Thoracic aorta (tissue), 2 donors: ENCODE measurements around the gene GMPPA. TPM values are rescaled to one million over a fixed set of nuclear protein-coding genes. Genes with fewer than 3 reads are reported as not detected.

ENCODE experiments used
- ATAC-seq: fragments of 150-250 bp; one replicate; pipeline ENCODE4 v1.8.0; 2017; ENCODE audit warnings: low read depth; ENCODE audit not compliant: insufficient number of reproducible peaks, low FRiP score
- DNase-seq: peaks from one replicate; pipeline ENCODE4 v3.0.0-alpha.2; 2020; ENCODE audit warnings: low spot score
- H3K27ac ChIP-seq, 2 donors: fragments of 200-600 bp; sonication (generic); 1 replicate in 1 of 2; 2 replicates in 1 of 2; pipeline ENCODE4 v1.5.1; 2016; ENCODE audit warnings: mild to moderate bottlenecking in 2 of 2, moderate library complexity in 2 of 2
- H3K27me3 ChIP-seq: fragments of 200-600 bp; sonication (generic); replicated peaks from 2 replicates; pipeline ENCODE4 v1.6.0; 2016; ENCODE audit warnings: mild to moderate bottlenecking; ENCODE audit not compliant: insufficient read depth
- H3K36me3 ChIP-seq: fragments of 200-600 bp; sonication (generic); one replicate; pipeline ENCODE4 v1.5.1; 2016
- H3K4me1 ChIP-seq, 2 donors: fragments of 200-600 bp; sonication (generic); 1 replicate in 1 of 2; 2 replicates in 1 of 2; pipeline versions ENCODE4 v1.5.1 to v1.6.0; 2016; ENCODE audit warnings: low read depth in 2 of 2, mild to moderate bottlenecking in 1 of 2; ENCODE audit not compliant: control insufficient read depth in 1 of 2
- H3K4me3 ChIP-seq: fragments of 200-600 bp; sonication (generic); 2 replicates; pipeline ENCODE4 v1.5.1; 2016; ENCODE audit warnings: mild to moderate bottlenecking
- H3K9me3 ChIP-seq: fragments of 200-600 bp; sonication (generic); 2 replicates; pipeline ENCODE4 v1.5.1; 2016
- total RNA-seq, 2 donors: library from RNA; depleted of rRNA; stranded (reverse); fragments of >200 nt; gene quantifications; one replicate each; pipeline versions ENCODE4 v1.1.0 to v1.2.3, GENCODE V29; 2016
- TF ChIP-seq, protein P1 (sequence below): fragments of 200-600 bp; sonication (generic); IDR thresholded peaks from one replicate; pipeline ENCODE4 v1.5.1; 2019; ENCODE audit warnings: antibody characterized with exemption

The GMPPA gene
- total RNA-seq, 2 donors from 2014 or later: 30.5 to 56.5 TPM

DNA sequence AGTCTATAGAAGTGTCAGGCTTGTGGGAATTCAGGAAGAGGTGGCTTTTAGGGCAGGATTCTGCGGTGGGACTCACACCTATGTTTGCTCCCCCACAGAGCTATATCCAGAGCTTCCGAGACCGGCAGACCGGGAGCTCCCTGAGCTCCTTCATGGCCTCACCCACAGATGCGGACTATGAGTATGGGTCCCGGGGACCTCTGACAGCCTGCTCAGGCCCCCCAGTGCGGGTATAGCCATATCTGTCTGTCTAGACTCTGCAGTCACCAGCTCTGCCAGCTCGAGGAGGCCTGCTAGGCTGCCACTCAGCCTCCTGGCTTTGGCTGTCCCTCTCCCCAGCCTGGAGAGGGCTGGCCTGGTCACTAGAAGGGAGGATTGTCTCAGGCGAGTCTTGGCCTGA, 50.9 kb downstream of the GMPPA start:
- no peak for DNase-seq
- Histone ChIP-seq H3K4me3 (no peak overlapping the region), H3K4me1 (peaks cover 10 to 21% of the 10 kb centered on the region in 2 donors), H3K27me3 (no peaks in the 10 kb centered on the region), H3K27ac (no peak overlapping the region), H3K36me3 (no peaks in the 10 kb centered on the region), H3K9me3 (no peaks in the 10 kb centered on the region)
- TF ChIP-seq, protein P1, sequence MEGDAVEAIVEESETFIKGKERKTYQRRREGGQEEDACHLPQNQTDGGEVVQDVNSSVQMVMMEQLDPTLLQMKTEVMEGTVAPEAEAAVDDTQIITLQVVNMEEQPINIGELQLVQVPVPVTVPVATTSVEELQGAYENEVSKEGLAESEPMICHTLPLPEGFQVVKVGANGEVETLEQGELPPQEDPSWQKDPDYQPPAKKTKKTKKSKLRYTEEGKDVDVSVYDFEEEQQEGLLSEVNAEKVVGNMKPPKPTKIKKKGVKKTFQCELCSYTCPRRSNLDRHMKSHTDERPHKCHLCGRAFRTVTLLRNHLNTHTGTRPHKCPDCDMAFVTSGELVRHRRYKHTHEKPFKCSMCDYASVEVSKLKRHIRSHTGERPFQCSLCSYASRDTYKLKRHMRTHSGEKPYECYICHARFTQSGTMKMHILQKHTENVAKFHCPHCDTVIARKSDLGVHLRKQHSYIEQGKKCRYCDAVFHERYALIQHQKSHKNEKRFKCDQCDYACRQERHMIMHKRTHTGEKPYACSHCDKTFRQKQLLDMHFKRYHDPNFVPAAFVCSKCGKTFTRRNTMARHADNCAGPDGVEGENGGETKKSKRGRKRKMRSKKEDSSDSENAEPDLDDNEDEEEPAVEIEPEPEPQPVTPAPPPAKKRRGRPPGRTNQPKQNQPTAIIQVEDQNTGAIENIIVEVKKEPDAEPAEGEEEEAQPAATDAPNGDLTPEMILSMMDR: no peak
- no peak for ATAC-seq

DNA sequence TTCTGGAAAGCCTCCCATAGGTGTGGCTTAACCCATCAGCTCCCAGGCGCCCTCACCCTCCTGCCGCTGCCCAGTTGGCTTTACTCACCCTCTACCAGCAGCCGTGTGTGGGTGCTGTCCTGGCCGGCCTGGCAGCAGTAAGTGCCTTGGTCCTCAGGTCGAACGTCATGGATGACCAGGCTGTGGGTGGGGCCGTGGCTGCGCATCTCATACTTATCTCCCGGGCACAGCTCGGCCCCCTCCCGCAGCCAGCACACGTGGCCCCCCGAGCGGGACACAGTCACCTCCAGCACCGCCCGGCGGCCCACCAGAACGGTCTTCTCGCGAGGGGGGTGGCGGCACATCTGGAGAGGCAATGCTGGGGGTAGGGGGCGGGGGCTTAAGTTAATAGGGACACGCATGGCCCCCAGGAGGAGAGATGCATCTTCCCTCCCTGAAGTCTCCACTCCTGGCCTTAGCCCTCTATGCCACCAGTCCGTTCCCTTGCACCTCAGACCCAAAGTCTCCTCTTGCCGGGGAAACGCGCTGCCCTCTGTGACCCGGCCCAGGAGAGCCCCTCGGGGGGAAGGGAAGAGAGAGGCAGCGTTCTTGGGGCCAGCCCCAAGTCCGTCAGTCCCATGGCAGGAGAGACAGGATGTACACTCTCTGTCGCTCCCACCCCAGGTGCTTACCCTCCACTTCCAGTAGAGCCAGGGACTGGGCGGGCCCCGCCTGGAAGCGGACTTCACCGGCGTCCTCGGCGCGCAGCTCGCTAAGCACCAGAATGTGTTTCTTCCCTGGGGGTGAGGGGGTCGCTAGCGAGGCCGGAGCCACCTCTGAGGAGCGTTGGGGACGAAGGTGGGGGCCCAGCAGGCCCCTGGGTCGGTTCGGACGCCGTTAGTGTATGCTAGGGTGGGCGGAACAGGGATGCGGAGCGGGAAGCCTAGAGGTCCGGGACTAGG, 53.0 kb downstream of the GMPPA start:
- Histone ChIP-seq H3K9me3 (no peaks in the 10 kb centered on the region), H3K27ac (peak overlapping the region in 1 of 2 donors; percentile 34), H3K4me3 (peak overlapping the region; percentile 75), H3K36me3 (peaks cover 4% of the 10 kb centered on the region), H3K27me3 (no peaks in the 10 kb centered on the region), H3K4me1 (peaks cover 10 to 18% of the 10 kb centered on the region in 2 donors)
- DNase-seq (no peak), ATAC-seq (no peak)
- TF ChIP-seq, protein P1: no peak

DNA sequence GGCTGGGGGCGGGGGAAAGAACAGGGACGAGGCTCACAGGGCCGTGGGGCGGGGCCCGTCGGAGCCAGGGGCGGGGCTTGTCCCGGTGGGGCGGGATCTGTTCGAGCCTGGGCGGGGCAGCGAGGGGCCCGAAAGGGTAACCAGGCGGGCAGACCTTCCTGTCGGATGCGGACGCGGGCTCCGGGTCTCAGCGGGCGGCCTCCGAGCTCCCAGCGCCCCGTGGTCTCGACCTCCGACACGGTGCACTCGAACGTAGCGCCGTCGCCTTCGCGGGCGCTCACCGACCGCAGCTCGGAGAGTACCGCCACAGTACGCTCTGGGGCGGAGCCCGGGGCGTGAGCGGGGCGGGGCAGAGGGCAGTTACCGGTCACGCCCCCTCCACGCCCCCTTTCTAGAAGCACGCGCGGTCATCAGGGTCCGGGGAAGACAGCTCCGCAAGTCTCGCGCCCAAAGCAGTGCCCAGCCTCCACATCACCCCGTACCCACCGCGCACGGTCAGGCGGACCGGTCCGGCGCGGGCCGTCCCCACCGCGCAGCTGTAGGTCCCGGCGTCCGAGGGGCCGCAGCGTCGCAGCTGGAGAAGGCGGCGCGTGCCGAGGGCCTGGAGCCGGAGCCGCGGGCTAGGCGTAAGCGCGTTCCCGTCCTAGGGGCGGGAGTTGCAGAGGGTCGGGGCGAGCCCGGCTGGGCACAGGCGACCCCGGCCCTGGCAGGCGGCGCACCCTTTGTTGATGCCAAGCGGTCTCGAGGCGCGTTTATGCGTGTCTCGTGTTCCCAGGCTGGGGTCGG, 53.9 kb downstream of the GMPPA start:
- Histone ChIP-seq H3K4me3 (peak overlapping the region; percentile 75), H3K27me3 (no peaks in the 10 kb centered on the region), H3K36me3 (peaks cover 5% of the 10 kb centered on the region), H3K4me1 (peaks cover 10 to 18% of the 10 kb centered on the region in 2 donors), H3K27ac (peak overlapping the region in 1 of 2 donors; percentile 34), H3K9me3 (no peaks in the 10 kb centered on the region)
- DNase-seq (peak; percentile 62), ATAC-seq (peak; percentile 93)
- TF ChIP-seq, protein P1: no peak

DNA sequence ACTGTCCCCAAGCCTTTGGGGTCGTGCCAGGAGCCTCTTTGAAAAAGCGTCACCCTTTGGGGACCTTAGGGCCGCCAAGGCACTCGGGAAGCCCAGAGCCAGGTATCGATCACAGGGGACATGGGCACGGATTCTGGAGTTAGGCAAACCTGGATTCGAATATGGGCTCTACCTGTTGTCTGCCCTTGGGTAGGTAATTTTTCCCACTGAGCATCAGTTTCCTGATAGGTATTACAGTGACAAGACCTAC, 54.4 kb downstream of the GMPPA start:
- H3K27ac ChIP-seq: no peak overlapping the region

More for the DNA sequence above, 54.4 kb downstream of the GMPPA start:
- no peak for ATAC-seq
- no peaks in the 10 kb centered on the region for H3K9me3 ChIP-seq
- peaks cover 5% of the 10 kb centered on the region for H3K36me3 ChIP-seq
- TF ChIP-seq, protein P1: no peak
- peaks cover 10 to 18% of the 10 kb centered on the region in 2 donors for H3K4me1 ChIP-seq
- H3K4me3 ChIP-seq: peak overlapping the region; percentile 75
- DNase-seq: no peak
- H3K27me3 ChIP-seq: no peaks in the 10 kb centered on the region
